NCI-H774 (cell line): ENCODE data around the gene TFAP2E.
"Not testable (repeated sequence)": the region's sequence is repeated elsewhere in the genome, so short reads cannot be mapped to it uniquely, and the experiment has no call there.

ENCODE experiments used
- DNase-seq: peaks from one replicate; lab custom pipeline; 2025; lab: John Stamatoyannopoulos, UW

The TFAP2E gene

GRCh38 chr1:35574125-35574654 is 1.1 kb downstream of the TFAP2E start:
- DNase-seq: no peak

- no peak for DNase-seq
Measured at GRCh38 chr1:35574655-35575415, 1.7 kb downstream of the TFAP2E start.

DNA sequence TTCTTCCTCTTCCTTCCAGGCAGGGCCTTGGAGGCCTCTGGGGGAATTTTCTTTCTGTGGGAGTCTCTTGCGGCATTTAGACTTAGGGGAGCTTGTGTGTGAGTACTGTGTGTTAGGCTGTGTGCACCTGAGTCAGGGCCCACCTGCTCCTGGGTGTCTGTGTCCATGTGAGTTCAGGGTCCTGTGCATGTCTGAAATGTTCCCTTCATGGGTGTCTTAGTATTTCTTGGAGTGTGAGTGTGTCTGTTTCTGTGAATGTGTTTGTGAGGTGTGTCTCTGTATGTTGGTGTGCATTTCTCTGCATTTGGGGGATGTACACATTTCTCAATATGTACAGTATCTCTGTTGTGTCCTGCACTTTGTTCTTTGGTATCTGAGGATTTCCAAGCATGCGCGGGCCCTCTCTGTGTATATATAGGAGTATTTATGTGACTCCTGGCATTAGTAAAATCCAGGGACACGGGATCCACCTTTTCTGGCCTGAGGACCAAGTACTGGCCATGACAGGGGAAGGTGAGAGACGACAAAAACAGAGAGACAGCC is 2.4 kb downstream of the TFAP2E start:
- no peak for DNase-seq

DNA sequence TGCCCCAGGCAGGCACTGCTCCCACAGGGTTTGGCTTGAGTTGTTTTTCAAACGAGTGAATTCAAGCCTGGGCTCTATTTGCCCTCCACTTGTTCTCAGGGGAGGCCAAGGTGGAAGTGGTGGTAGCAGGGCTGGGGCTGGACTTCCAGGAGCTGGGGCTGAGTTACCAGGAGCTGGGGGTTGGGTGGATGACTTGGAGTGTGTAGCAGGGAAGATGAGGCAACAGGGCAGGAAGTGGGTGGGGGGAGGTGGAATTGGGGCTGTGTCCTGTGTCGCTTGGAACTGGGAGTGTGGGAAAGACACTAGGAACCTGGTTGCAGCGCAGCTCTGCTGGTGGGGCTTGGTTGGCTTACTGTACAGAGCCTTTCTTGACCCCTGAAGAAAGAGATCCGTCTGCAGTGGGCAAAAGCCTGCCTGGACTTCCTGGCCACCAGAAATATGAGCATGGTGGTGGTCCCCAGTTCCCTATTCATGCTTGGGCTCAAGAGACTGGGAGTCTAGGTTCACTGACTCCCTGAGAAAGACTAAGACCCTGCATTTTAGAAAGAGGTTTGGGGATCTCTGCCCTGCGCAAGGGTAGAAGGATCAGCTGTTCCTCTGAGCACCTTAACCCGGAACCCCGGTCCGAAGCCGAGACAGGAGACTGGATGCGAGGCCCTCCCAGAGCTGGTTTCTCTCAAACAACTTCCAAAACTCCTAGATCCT is 3.1 kb downstream of the TFAP2E start:
- no peak for DNase-seq

DNA sequence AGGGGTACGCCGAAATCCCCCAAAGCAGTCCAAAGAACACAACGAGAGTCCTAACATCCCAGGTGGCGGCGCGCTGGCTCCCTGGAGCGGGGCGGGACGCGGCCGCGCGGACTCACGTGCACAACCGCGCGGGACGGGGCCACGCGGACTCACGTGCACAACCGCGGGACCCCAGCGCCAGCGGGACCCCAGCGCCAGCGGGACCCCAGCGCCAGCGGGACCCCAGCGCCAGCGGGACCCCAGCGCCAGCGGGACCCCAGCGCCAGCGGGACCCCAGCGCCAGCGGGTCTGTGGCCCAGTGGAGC is 3.6 kb downstream of the TFAP2E start:
- DNase-seq: not testable (repeated sequence)

DNA sequence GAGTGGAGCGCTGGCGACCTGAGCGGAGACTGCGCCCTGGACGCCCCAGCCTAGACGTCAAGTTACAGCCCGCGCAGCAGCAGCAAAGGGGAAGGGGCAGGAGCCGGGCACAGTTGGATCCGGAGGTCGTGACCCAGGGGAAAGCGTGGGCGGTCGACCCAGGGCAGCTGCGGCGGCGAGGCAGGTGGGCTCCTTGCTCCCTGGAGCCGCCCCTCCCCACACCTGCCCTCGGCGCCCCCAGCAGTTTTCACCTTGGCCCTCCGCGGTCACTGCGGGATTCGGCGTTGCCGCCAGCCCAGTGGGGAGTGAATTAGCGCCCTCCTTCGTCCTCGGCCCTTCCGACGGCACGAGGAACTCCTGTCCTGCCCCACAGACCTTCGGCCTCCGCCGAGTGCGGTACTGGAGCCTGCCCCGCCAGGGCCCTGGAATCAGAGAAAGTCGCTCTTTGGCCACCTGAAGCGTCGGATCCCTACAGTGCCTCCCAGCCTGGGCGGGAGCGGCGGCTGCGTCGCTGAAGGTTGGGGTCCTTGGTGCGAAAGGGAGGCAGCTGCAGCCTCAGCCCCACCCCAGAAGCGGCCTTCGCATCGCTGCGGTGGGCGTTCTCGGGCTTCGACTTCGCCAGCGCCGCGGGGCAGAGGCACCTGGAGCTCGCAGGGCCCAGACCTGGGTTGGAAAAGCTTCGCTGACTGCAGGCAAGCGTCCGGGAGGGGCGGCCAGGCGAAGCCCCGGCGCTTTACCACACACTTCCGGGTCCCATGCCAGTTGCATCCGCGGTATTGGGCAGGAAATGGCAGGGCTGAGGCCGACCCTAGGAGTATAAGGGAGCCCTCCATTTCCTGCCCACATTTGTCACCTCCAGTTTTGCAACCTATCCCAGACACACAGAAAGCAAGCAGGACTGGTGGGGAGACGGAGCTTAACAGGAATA is 4.2 kb downstream of the TFAP2E start:
- no peak for DNase-seq

- DNase-seq: no peak
Measured at GRCh38 chr1:35580949-35581388, 7.9 kb downstream of the TFAP2E start.

GRCh38 chr1:35581621-35582020 is 8.5 kb downstream of the TFAP2E start:
- DNase-seq: not testable (repeated sequence)

- no peak for DNase-seq
Measured at GRCh38 chr1:35585281-35585680, 12.2 kb downstream of the TFAP2E start.

- not testable (repeated sequence) for DNase-seq
Measured at GRCh38 chr1:35585805-35586204, 12.7 kb downstream of the TFAP2E start.

DNA sequence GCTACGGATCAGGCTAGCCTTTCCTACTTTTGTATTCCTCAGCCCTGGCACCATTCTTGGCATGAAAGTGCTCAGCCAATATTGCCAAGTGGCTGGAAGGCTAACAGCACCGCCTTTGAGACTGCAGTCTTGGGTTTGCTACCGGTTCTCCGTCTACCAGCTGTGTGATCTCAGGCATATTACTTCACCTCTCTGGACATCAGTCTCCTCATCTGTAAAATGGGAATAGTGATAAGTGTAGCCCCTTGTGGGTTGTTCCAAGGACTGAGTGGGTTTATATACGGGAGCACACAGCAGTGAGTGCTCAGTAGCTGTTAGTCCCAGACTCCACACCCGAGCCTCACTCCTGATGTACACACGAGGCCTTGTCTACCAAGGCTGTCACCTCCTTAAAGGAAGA is 13.7 kb downstream of the TFAP2E start:
- no peak for DNase-seq

- DNase-seq: no peak
Measured at GRCh38 chr1:35587736-35588135, 14.6 kb downstream of the TFAP2E start.

DNA sequence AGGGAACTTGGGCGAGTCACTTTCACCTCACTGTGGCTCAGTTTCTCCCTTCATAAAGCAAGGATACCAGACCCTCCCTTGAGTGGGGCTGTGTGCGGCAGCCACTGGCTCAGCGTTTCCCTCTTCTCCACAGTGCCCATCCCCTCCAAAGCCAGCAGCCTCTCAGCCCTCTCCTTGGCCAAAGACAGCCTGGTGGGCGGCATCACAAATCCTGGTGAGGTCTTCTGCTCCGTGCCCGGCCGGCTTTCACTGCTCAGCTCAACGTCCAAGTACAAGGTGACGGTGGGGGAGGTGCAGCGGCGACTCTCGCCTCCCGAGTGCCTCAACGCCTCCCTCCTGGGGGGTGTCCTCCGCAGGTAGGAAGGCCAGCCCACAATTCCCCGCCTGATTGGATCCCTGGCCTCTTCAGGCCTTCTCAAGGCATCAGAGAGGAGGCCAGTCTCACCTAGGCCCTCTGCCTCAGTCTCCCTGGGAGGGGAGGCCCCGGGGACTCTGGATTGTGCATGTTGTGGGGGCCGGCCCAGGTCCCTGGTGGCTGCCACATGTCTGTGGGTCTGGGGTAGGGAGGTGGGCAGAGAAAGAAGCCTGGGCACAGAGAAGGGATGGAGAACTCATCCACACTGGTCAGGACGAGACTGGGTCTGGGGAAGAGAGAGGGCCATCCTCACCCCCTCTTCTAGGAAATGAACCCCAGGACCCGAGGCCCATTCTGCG is 15.2 kb downstream of the TFAP2E start:
- DNase-seq: no peak

GRCh38 chr1:35589516-35590427 is 16.7 kb downstream of the TFAP2E start:
- DNase-seq: no peak

GRCh38 chr1:35590476-35591040 is 17.4 kb downstream of the TFAP2E start:
- DNase-seq: no peak

DNA sequence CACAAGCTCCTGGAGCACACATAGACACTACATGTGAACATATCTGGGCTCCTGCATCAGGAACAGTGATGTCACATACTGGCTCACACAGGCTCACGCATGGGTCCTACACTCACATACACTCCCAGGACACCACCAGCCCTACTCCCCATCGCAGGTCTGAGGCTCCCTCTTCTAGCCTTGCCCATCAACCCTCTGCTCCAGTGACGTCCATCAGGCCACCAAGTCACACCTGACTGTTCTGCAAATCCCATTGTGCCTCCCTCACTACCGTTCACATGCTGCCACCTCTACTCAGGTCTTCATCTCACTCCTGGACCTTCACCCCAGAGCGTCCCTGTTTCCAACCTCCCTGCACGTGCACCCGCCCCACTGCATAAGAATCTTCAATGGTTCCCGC is 18.1 kb downstream of the TFAP2E start:
- DNase-seq: no peak

DNA sequence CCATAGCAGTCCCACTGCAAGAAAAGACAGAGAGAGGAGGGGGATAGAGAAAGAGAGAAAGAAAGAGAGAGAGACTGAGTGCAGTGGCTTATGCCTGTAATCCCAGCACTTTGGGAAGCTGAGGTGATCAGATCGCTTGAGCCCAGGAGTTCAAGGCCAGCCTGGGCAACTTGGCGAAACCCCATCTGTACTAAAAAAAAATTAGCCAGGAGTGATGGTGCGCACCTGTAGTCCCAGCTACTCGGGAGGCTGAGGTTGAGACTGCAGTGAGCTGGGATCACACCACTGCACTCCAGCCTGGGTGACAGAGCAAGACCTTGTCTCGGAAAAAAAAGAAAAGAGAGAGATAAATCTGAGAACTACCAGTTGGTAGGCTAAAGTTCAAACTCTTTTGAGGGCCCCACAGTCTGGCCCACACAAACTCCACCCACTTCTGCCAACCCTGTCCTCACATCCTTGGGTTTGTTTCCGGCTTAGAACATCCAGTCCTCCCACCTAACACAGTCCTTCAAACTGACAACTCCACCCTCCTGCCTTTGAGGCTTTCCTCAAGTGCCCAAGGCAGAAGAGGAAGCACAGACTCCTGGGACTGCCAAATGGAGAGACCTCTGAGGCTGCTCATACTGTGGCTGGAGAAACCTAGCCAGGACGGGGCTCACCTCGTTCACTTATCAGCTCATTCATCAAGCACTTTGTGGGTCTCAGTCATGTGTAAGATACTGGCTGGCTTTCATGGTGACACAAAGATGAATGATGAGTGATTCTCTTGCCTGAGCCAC is 20.1 kb downstream of the TFAP2E start:
- DNase-seq: no peak

DNA sequence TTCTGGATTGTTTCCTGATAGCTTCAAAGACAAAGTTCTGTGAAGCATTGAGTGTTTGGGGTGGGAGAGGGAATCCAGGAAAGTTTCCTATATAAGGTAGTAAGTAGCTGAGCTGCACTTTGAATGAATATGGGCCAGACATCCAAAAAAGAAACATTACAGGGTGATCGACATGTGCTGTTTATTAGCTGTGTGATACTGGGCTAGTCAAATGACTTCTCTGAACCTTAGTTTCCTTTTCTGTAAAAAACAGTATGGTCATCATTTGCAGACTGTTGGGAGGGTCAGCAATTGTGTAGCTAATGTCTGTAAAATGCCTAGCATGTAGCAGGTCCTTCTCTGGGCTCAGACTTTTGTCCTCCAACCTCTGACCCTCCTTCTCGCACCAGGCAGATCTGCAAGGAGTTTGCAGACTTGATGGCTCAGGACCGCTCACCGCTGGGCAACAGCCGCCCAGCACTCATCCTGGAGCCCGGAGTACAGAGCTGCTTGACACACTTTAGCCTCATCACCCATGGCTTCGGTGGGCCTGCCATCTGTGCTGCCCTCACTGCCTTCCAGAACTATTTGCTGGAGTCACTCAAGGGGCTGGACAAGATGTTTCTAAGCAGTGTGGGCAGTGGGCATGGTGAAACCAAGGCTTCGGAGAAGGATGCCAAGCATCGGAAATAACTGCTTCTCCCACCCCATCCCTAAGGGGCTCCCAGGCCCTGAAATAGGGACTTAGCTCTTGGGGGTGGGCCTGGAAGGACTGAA is 21.1 kb downstream of the TFAP2E start:
- DNase-seq: no peak
